ENCODE measurements around the gene STX7.

GRCh38 chr6:132414761-132415160 is 98.2 kb downstream of the STX7 start:
- no peak for TF ChIP-seq POLR2AphosphoS5 (IDR thresholded peaks at IDR 0.05; ENCODE audit: insufficient read depth, low read depth, low read length)
- TF ChIP-seq, protein P1, sequence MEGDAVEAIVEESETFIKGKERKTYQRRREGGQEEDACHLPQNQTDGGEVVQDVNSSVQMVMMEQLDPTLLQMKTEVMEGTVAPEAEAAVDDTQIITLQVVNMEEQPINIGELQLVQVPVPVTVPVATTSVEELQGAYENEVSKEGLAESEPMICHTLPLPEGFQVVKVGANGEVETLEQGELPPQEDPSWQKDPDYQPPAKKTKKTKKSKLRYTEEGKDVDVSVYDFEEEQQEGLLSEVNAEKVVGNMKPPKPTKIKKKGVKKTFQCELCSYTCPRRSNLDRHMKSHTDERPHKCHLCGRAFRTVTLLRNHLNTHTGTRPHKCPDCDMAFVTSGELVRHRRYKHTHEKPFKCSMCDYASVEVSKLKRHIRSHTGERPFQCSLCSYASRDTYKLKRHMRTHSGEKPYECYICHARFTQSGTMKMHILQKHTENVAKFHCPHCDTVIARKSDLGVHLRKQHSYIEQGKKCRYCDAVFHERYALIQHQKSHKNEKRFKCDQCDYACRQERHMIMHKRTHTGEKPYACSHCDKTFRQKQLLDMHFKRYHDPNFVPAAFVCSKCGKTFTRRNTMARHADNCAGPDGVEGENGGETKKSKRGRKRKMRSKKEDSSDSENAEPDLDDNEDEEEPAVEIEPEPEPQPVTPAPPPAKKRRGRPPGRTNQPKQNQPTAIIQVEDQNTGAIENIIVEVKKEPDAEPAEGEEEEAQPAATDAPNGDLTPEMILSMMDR (IDR thresholded peaks at IDR 0.05; ENCODE audit: extremely low read depth in 1 of 2, insufficient read depth in 1 of 2, low read depth in 1 of 2, low read length in 2 of 2): no peak
- TF ChIP-seq EZH2 (IDR thresholded peaks at IDR 0.05; ENCODE audit: borderline replicate concordance, low read depth, low read length, severe bottlenecking): no peak

Data from endothelial cell of umbilical vein (primary cell).